ENCODE results near the gene VPS51.

VPS51 gene

GRCh38 chr11:65114538-65115171 lies 18.6 kb downstream of the VPS51 start:
- Histone ChIP-seq H3K9me3 (ENCODE audit: insufficient read depth, low read length) (no peaks in the 10 kb centered on the region), H2AFZ (ENCODE audit: low read depth, low read length) (no peak overlapping the region), H3K27me3 (ENCODE audit: low read depth, low read length) (no peaks in the 10 kb centered on the region), H3K79me2 (ENCODE audit: low read length) (peaks cover 34% of the 10 kb centered on the region), H3K4me3 (ENCODE audit: low read length) (no peak overlapping the region), H4K20me1 (ENCODE audit: insufficient read depth, low read length) (peaks cover 5% of the 10 kb centered on the region), H3K27ac (ENCODE audit: low read length) (no peak overlapping the region), H3K4me1 (ENCODE audit: low read length) (peaks cover 33% of the 10 kb centered on the region), H3K36me3 (replicated peaks; ENCODE audit: low read depth, low read length) (peaks cover 23% of the 10 kb centered on the region), H3K4me2 (ENCODE audit: low read length) (no peak overlapping the region), H3K9ac (ENCODE audit: low read length) (no peak overlapping the region)
- no peak for TF ChIP-seq EZH2phosphoT487 (IDR thresholded peaks at IDR 0.05; ENCODE audit: low read depth)
- TF ChIP-seq, protein P1, sequence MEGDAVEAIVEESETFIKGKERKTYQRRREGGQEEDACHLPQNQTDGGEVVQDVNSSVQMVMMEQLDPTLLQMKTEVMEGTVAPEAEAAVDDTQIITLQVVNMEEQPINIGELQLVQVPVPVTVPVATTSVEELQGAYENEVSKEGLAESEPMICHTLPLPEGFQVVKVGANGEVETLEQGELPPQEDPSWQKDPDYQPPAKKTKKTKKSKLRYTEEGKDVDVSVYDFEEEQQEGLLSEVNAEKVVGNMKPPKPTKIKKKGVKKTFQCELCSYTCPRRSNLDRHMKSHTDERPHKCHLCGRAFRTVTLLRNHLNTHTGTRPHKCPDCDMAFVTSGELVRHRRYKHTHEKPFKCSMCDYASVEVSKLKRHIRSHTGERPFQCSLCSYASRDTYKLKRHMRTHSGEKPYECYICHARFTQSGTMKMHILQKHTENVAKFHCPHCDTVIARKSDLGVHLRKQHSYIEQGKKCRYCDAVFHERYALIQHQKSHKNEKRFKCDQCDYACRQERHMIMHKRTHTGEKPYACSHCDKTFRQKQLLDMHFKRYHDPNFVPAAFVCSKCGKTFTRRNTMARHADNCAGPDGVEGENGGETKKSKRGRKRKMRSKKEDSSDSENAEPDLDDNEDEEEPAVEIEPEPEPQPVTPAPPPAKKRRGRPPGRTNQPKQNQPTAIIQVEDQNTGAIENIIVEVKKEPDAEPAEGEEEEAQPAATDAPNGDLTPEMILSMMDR (IDR thresholded peaks at IDR 0.05; ENCODE audit: low read depth, low read length), result no peak

DNA sequence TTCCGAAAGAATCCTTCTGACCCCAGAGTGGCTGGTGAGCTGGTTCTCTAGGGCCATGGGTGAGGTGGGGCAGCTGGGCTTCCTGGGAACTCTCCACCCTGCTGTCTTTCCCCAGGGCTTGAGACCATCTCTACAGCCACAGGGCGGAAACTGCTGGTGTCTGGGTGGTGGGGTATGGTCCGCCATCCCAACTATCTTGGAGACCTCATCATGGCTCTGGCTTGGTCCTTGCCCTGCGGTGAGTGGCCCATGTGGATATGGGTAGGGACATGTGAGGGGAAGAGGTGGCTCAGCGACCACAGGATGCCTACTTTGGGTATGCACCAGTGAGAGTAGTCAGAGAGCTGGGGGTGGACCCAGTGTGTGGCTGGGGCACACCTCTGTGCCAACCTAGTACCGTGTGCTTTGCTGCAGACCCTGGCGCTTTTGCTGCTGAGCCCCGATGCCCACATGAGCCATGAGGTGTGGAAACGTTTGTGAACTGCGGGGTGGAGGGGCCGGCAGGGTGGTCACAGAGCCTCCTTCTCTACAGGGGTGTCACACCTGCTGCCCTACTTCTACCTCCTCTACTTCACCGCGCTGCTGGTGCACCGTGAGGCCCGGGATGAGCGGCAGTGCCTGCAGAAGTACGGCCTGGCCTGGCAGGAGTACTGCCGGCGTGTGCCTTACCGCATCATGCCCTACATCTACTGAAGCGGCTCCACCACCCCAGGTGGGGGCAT lies 19.5 kb downstream of the VPS51 start:
- Histone ChIP-seq H3K27ac (ENCODE audit: low read length) (no peak overlapping the region), H3K4me2 (ENCODE audit: low read length) (no peak overlapping the region), H4K20me1 (ENCODE audit: insufficient read depth, low read length) (peaks cover 5% of the 10 kb centered on the region), H2AFZ (ENCODE audit: low read depth, low read length) (no peak overlapping the region), H3K4me3 (ENCODE audit: low read length) (no peak overlapping the region), H3K27me3 (ENCODE audit: low read depth, low read length) (no peaks in the 10 kb centered on the region), H3K79me2 (ENCODE audit: low read length) (peaks cover 42% of the 10 kb centered on the region), H3K4me1 (ENCODE audit: low read length) (peaks cover 37% of the 10 kb centered on the region), H3K36me3 (replicated peaks; ENCODE audit: low read depth, low read length) (peaks cover 32% of the 10 kb centered on the region), H3K9me3 (ENCODE audit: insufficient read depth, low read length) (no peaks in the 10 kb centered on the region), H3K9ac (ENCODE audit: low read length) (no peak overlapping the region)
- no peak for TF ChIP-seq EZH2phosphoT487 (IDR thresholded peaks at IDR 0.05; ENCODE audit: low read depth)
- TF ChIP-seq, protein P1 (IDR thresholded peaks at IDR 0.05; ENCODE audit: low read depth, low read length), result no peak

GRCh38 chr11:65116370-65117205 lies 20.6 kb downstream of the VPS51 start:
- Histone ChIP-seq H3K4me3 (ENCODE audit: low read length) (peak overlapping the region; percentile 79), H4K20me1 (ENCODE audit: insufficient read depth, low read length) (no peaks in the 10 kb centered on the region), H3K79me2 (ENCODE audit: low read length) (peaks cover 53% of the 10 kb centered on the region), H2AFZ (ENCODE audit: low read depth, low read length) (no peak overlapping the region), H3K36me3 (replicated peaks; ENCODE audit: low read depth, low read length) (peaks cover 42% of the 10 kb centered on the region), H3K9ac (ENCODE audit: low read length) (peak overlapping the region; percentile 68), H3K4me1 (ENCODE audit: low read length) (peaks cover 37% of the 10 kb centered on the region), H3K9me3 (ENCODE audit: insufficient read depth, low read length) (no peaks in the 10 kb centered on the region), H3K27ac (ENCODE audit: low read length) (peak overlapping the region; percentile 59), H3K4me2 (ENCODE audit: low read length) (peak overlapping the region; percentile 62), H3K27me3 (ENCODE audit: low read depth, low read length) (no peaks in the 10 kb centered on the region)
- no peak for TF ChIP-seq EZH2phosphoT487 (IDR thresholded peaks at IDR 0.05; ENCODE audit: low read depth)
- TF ChIP-seq, protein P1 (IDR thresholded peaks at IDR 0.05; ENCODE audit: low read depth, low read length), result no peak

All from OCI-LY3 (cell line).